SU-DHL-6 (cell line): Measurements from ENCODE around the gene SLITRK2.

ENCODE experiments used
- H2AFZ ChIP-seq: fragments of 200-600 bp; sonication (generic); 2 replicates; pipeline ENCODE4 v1.6.1; 2014; ENCODE audit warnings: low read depth, mild to moderate bottlenecking, moderate library complexity, mixed read lengths, antibody characterized with exemption, low read length; ENCODE audit not compliant: severe bottlenecking
- H3F3A ChIP-seq: fragments of 200-600 bp; shearing (Covaris generic); 2 replicates; pipeline ENCODE4 v1.6.0; 2016; ENCODE audit warnings: antibody characterized with exemption, mild to moderate bottlenecking; ENCODE audit not compliant: insufficient read depth
- H3K27ac ChIP-seq: fragments of 200-600 bp; sonication (generic); 2 replicates; pipeline ENCODE4 v1.5.1; 2016; ENCODE audit warnings: low read depth, mild to moderate bottlenecking, low read length, moderate library complexity, mixed read lengths
- H3K27me3 ChIP-seq: fragments of 200-600 bp; sonication (generic), shearing (Covaris generic); 2 replicates; pipeline ENCODE4 v1.6.0; 2014; ENCODE audit warnings: mild to moderate bottlenecking, low read length
- H3K36me3 ChIP-seq: fragments of 200-600 bp; sonication (generic); 2 replicates; pipeline ENCODE4 v1.6.1; 2014; ENCODE audit warnings: mild to moderate bottlenecking, low read length, mixed read lengths
- H3K4me2 ChIP-seq: fragments of 300-600, 200-600 bp; shearing (Covaris generic), sonication (generic); 2 replicates; pipeline ENCODE4 v1.6.0; 2014; ENCODE audit warnings: low read length, low read depth, mild to moderate bottlenecking; ENCODE audit not compliant: poor library complexity, severe bottlenecking
- H3K4me3 ChIP-seq: fragments of 200-600 bp; sonication (generic); 2 replicates; pipeline ENCODE4 v1.5.1; 2014; ENCODE audit warnings: antibody characterized with exemption, low read length, mild to moderate bottlenecking, mixed read lengths; ENCODE audit not compliant: insufficient read depth, poor library complexity, severe bottlenecking
- H3K79me2 ChIP-seq: fragments of 200-600 bp; sonication (generic); 2 replicates; pipeline ENCODE4 v1.6.1; 2014; ENCODE audit warnings: mild to moderate bottlenecking, low read length, moderate library complexity; ENCODE audit not compliant: insufficient read depth
- H3K9ac ChIP-seq: fragments of 200-600 bp; sonication (generic); 2 replicates; pipeline ENCODE4 v1.7.0; 2014; ENCODE audit warnings: mild to moderate bottlenecking, low read length
- H3K9me2 ChIP-seq: fragments of 200-600 bp; sonication (generic); replicated peaks from 2 replicates; pipeline ENCODE4 v1.6.1; 2014; ENCODE audit warnings: low read length; ENCODE audit not compliant: insufficient read depth
- H3K9me3 ChIP-seq: fragments of 200-600 bp; sonication (generic); 2 replicates; pipeline ENCODE4 v1.6.1; 2014; ENCODE audit warnings: low read length, mixed read lengths; ENCODE audit not compliant: insufficient read depth
- H4K20me1 ChIP-seq: fragments of 200-600 bp; sonication (generic); 2 replicates; pipeline ENCODE4 v1.6.1; 2014; ENCODE audit warnings: low read depth, mild to moderate bottlenecking, antibody characterized with exemption, low read length, moderate library complexity, mixed read lengths
- CTCF ChIP-seq: fragments of 200-600 bp; sonication (generic); IDR thresholded peaks from one replicate; pipeline ENCODE4 v1.5.1; 2017; ENCODE audit warnings: antibody characterized with exemption, mild to moderate bottlenecking, low read length, moderate library complexity; ENCODE audit not compliant: insufficient read depth, poor library complexity, severe bottlenecking
- EZH2phosphoT487 ChIP-seq: fragments of 200-600 bp; sonication (generic), shearing (Covaris generic); conservative IDR thresholded peaks from 2 replicates; pipeline ENCODE4 v1.6.1; 2018; ENCODE audit warnings: mild to moderate bottlenecking, antibody characterized with exemption, low read length, moderate library complexity, mixed read lengths

The SLITRK2 gene

GRCh38 chrX:145865082-145865481 lies 47.5 kb downstream of the SLITRK2 start:
- H3F3A ChIP-seq = no peaks in the 10 kb centered on the region
- no peaks in the 10 kb centered on the region for H3K9me3 ChIP-seq
- no peak overlapping the region for H3K27ac ChIP-seq
- H3K79me2 ChIP-seq = no peaks in the 10 kb centered on the region
- H3K4me3 ChIP-seq = no peak overlapping the region
- H3K9me2 ChIP-seq = no peaks in the 10 kb centered on the region
- H4K20me1 ChIP-seq = no peaks in the 10 kb centered on the region
- TF ChIP-seq EZH2phosphoT487 (no peak), CTCF (no peak)
- no peaks in the 10 kb centered on the region for H3K36me3 ChIP-seq
- H3K9ac ChIP-seq = no peak overlapping the region
- no peak overlapping the region for H3K4me2 ChIP-seq
- no peak overlapping the region for H2AFZ ChIP-seq
- no peaks in the 10 kb centered on the region for H3K27me3 ChIP-seq
